Measurements from ENCODE around the gene GNAI3.
A peak's percentile ranks its signal among the peaks of the same experiment; 100 is the strongest.
"Not testable (repeated sequence)": the region's sequence is repeated elsewhere in the genome, so short reads cannot be mapped to it uniquely, and the experiment has no call there.

Gene GNAI3

GRCh38 chr1:109639841-109640184 lies 91.4 kb downstream of the GNAI3 start:
- DNase-seq: no peak

DNA sequence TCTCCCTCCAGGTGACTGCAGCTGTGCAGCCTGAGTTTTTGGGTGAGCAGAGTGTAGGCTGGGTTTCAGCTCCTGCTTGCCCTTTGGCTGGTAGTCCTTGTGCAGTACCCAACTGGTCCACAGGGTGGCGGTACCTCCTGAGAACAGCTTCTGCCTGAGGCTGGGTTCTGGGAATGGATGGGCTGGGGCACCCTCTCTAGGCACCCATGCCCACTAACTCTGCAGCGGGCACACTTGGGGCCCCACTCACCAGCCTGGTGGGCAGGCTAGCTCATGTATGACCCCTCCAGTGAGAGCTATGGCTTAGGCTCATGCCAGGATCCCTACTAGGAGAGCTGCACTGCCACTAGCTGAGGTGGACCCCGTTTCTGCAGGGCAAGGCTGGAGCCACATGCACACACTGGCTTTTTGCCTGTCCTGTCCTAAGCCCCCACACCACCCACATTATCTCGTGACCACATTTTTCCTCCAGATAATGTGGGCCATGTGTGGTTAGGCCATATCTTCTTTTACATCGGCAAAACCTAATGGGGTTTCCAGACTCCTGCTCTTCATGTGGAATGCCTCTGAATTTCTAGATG lies 92.0 kb downstream of the GNAI3 start:
- peak; percentile 68 for DNase-seq

GRCh38 chr1:109641078-109641740 lies 92.8 kb downstream of the GNAI3 start:
- no peak for DNase-seq

GRCh38 chr1:109641861-109642260 lies 93.4 kb downstream of the GNAI3 start:
- no peak for DNase-seq

DNA sequence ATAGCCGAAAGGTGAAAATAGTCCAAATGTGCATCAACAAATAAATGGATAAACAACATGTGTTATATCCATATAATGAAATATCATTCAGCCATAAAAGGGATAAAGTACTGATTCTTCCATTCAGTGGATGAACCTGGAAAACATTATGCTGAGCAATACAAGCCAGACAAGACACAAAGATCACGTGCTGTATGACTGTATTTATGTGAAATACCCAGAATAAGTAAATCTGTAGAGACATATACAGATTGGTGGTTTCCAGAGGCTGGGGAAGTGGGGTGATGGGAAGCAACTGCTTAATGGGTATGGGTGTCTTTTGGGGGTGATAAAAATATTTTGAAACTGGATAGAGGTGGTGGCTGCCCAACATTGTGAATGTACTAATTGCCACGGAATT lies 94.2 kb downstream of the GNAI3 start:
- DNase-seq: no peak

- peak; percentile 69 for DNase-seq
Measured at GRCh38 chr1:109643385-109644230, 95.2 kb downstream of the GNAI3 start.

GRCh38 chr1:109644670-109645069 lies 96.3 kb downstream of the GNAI3 start:
- no peak for DNase-seq

DNA sequence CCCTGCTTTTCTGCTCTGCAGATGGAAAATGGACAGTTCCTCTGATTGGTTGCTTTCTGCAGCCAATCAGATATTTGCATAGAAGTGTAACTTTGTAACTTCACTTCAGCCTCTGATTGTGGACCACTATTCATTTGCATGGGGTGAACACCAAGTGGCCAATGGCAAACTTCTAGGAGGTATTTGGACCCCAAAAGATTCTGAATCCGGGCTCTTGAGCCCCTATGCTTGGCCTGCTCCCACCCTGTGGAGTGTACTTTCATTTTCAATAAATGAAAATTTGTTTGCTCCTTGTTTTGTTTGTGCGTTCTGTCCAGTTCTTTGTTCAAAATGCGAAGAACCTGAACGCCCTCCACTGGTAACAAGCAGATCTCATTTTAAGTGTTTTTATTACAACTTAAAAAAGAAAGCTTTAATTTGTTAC lies 101.1 kb downstream of the GNAI3 start:
- DNase-seq: peak; percentile 74

DNA sequence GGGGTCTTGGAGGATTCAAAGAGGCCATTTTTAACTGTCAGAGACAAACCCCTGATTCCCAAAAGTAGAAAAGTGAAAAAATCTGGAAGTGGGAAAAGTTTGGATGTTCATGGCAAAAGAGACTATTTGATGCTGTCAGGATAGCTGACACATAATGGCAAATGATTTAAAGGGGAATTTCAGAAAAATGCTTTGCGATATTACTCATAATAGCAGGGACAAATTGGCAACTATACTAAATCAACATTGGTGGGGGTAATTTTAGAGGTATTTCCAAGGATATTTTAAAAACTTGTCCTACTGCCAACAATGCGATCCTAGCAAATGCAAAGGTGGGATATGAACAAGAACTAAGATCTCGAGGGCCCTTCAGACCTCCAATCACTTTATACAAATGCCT lies 102.2 kb downstream of the GNAI3 start:
- DNase-seq: no peak

DNA sequence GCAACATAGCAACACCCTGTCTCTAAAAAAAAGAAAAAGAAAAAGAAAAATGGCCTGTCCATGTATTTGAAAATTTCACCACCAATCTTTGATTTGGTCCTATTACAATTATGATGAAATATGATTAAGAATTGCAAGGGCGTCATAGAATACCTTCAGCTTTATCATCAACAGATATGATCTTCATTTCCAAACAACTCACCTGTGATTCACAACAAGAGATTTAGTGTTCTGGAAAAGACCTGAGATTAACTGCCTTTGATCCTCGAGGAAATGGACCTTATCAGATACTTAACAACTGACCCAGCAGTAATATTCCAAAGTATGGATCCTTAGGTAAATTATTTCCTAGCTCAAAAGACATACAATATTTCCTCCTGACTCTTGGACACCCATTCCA lies 104.0 kb downstream of the GNAI3 start:
- no peak for DNase-seq

- no peak for DNase-seq
Measured at GRCh38 chr1:109653306-109653705, 104.9 kb downstream of the GNAI3 start.

DNA sequence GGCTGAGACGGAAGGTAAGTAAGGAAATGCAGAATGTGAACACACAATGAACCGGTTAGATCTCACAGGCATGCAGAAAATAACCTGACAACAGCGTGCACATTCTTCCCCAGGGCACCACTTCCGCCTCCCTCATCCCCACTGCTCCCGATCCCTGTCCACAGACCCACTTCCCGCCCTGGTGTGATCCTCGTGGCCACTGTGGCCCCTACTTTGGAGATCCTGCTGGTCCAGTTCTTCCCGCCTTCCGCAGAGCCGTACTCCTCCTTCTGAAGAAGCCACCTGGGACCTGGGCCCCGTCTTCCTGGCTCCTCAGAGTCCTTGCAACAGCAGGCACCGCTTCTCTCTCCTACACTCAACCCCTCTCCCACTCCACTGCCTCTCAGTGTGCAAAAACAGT lies 106.1 kb downstream of the GNAI3 start:
- DNase-seq: no peak

DNA sequence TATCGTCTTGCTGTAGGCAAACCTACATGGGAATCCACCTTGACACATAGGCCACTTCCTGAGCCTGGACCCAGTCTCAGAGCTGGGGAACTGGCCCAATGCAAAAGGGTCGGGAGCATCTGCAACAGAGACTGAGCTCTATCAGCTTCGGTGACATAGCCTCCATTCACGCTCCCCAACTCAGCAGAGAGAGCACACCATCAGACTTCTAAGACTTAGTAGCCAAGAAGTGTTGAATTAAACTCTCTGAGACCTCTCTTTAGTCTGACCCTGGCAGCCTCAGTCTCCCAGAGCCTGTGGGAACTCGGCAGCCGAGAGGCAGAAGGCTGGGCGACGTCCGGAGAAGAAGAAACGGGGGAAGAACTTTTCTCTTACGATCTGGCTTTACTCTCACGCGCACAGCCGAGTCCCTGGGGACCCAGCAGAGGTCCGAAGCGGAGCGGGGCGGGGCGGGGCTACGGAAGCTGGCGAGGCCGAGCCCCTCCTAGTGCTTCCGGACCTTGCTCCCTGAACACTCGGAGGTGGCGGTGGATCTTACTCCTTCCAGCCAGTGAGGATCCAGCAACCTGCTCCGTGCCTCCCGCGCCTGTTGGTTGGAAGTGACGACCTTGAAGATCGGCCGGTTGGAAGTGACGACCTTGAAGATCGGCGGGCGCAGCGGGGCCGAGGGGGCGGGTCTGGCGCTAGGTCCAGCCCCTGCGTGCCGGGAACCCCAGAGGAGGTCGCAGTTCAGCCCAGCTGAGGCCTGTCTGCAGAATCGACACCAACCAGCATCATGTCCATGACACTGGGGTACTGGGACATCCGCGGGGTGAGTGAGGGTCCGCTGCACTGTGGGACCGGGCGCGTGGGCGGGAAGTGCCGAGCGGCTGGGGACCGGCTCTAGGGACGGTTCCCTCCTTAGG lies 107.5 kb downstream of the GNAI3 start, which contains the start of gene GSTM4:
Gene GSTM4 (plus strand): TSS at position 485 of the 905 bp plus-strand sequence. CDS start 291 bp downstream, at position 776.
- DNase-seq: no peak

- no peak for DNase-seq
Measured at GRCh38 chr1:109657395-109657794, 109.0 kb downstream of the GNAI3 start.

GRCh38 chr1:109657970-109658369 lies 109.6 kb downstream of the GNAI3 start:
- no peak for DNase-seq

GRCh38 chr1:109658533-109659042 lies 110.2 kb downstream of the GNAI3 start:
- DNase-seq: no peak

DNA sequence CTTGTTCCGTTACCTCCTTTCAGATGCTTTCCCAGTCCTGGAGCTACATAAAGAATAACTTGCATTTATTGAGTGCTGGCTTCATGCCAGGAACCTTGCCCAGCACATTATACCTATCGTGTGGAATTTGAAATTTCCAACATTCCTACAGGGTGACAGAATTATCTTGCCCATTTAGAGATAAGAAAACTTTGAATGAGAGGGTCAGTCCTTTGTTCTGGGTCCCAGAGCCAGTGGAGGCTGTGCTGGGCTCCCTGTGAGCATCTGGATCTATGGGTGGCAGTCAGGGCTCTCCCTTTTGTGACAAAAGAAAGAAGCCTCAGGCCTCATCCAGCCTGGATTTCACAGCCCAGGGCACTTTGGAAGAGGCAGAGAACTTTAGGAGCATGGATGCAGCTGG lies 110.7 kb downstream of the GNAI3 start:
- DNase-seq: no peak

DNA sequence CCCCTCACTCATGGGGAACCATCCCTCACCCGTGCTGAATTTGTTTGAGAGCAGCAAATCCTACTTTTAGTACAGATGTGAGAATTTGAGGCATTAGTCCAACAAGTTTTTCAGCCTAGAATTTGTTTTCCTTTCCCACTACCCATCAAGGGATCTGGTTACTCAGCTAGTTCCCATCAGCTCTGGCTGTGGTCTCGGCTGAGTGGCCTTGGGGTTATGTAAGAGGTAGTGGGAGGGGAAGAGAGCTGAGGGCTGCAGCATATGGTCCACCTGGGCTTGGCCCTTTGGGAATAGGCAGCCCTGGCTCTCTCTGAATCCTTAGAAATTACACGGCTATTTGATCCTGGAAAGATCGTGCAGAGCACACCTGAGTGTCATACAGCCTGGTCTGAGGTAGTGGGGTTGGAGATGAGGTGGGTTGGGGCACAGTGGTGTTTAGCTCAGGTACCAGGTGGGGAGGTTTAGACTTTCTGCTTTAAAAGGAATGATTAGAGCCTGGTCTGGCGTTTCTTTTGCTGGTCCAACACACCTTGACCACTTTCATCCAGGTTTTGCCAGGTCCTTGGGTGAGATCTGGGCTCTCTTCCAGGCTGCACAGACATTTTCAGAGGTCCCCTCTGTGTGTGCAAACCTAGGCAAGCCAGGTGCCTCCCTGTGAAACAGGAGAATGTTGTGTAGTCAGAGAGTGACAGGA lies 111.7 kb downstream of the GNAI3 start:
- DNase-seq: no peak

- not testable (repeated sequence) for DNase-seq
Measured at GRCh38 chr1:109660691-109661026, 112.2 kb downstream of the GNAI3 start.

- no peak for DNase-seq
Measured at GRCh38 chr1:109661391-109661790, 113.0 kb downstream of the GNAI3 start.

- DNase-seq: no peak
Measured at GRCh38 chr1:109664671-109665070, 116.3 kb downstream of the GNAI3 start.

- peak; percentile 57 for DNase-seq
Measured at GRCh38 chr1:109667452-109668122, 119.2 kb downstream of the GNAI3 start, which contains the start of gene GSTM2. TSS of gene GSTM2 (plus strand) at chr1:109668057. CDS start at chr1:109668116, 59 bp downstream.

Measured in NCI-H1694 treated with DMSO at 0.1 percent for 48 hours (cell line).